OCI-LY1 (cell line): ENCODE results near the gene TNS3.

Experiments used
- H2AFZ ChIP-seq: fragments of 200-600 bp; sonication (generic), shearing (Covaris generic); 2 replicates; pipeline ENCODE4 v1.6.0; 2014; ENCODE audit warnings: antibody characterized with exemption, mild to moderate bottlenecking, low read length
- H3F3A ChIP-seq: fragments of 200-600 bp; sonication (generic), shearing (Covaris generic); 2 replicates; pipeline ENCODE4 v1.6.0; 2014; ENCODE audit warnings: mild to moderate bottlenecking, antibody characterized with exemption, low read length, moderate library complexity; ENCODE audit not compliant: insufficient read depth
- H3K27ac ChIP-seq: fragments of 200-600 bp; sonication (generic); 2 replicates; pipeline ENCODE4 v1.5.1; 2014; ENCODE audit warnings: low read length, mixed run types, mild to moderate bottlenecking, low read depth; ENCODE audit not compliant: poor library complexity, severe bottlenecking
- H3K27me3 ChIP-seq: fragments of 200-600 bp; sonication (generic); 2 replicates; pipeline ENCODE4 v1.6.0; 2014; ENCODE audit warnings: antibody characterized with exemption, mild to moderate bottlenecking, low read length, moderate library complexity; ENCODE audit not compliant: insufficient read depth
- H3K36me3 ChIP-seq: fragments of 200-600 bp; sonication (generic); 2 replicates; pipeline ENCODE4 v1.6.1; 2014; ENCODE audit warnings: mild to moderate bottlenecking, antibody characterized with exemption, low read length, moderate library complexity, mixed read lengths; ENCODE audit not compliant: insufficient read depth
- H3K4me1 ChIP-seq: fragments of 200-600 bp; sonication (generic); 2 replicates; pipeline ENCODE4 v1.5.1; 2014; ENCODE audit warnings: mild to moderate bottlenecking, low read length, moderate library complexity; ENCODE audit not compliant: insufficient read depth, severe bottlenecking
- H3K4me2 ChIP-seq: fragments of 200-600 bp; sonication (generic), shearing (Covaris generic); 2 replicates; pipeline ENCODE4 v1.6.1; 2014; ENCODE audit warnings: low read length
- H3K4me3 ChIP-seq: fragments of 200-600 bp; sonication (generic); 2 replicates; pipeline ENCODE4 v1.5.1; 2014; ENCODE audit warnings: low read length, low read depth, mild to moderate bottlenecking, mixed read lengths; ENCODE audit not compliant: poor library complexity, severe bottlenecking
- H3K79me2 ChIP-seq: fragments of 200-600 bp; shearing (Covaris generic); 2 replicates; pipeline ENCODE4 v1.6.1; 2016; ENCODE audit warnings: mixed run types, low read length, mixed read lengths; ENCODE audit not compliant: insufficient read depth
- H3K9ac ChIP-seq: fragments of 200-600 bp; sonication (generic), shearing (Covaris generic); 2 replicates; pipeline ENCODE4 v1.6.1; 2014; ENCODE audit warnings: mild to moderate bottlenecking, low read length, mixed read lengths
- H3K9me2 ChIP-seq: fragments of 200-600 bp; sonication (generic), shearing (Covaris generic); 2 replicates; pipeline ENCODE4 v1.6.1; 2014; ENCODE audit warnings: low read depth, mild to moderate bottlenecking, low read length, mixed read lengths
- H3K9me3 ChIP-seq: fragments of 200-600 bp; shearing (Covaris generic); 2 replicates; pipeline ENCODE4 v1.6.1; 2014; ENCODE audit warnings: low read length, mixed read lengths
- H4K20me1 ChIP-seq: fragments of 200-600 bp; sonication (generic), shearing (Covaris generic); 2 replicates; pipeline ENCODE4 v1.6.0; 2016; ENCODE audit warnings: mild to moderate bottlenecking, low read length; ENCODE audit not compliant: insufficient read depth
- EZH2 ChIP-seq: fragments of 200-600 bp; sonication (generic), shearing (Covaris generic); IDR thresholded peaks from 2 replicates; pipeline ENCODE4 v1.8.0; 2017; ENCODE audit warnings: borderline replicate concordance, mixed run types, mild to moderate bottlenecking, antibody characterized with exemption, low read length, moderate library complexity, mixed read lengths
- TF ChIP-seq, protein P1 (sequence below): fragments of 200-600 bp; sonication (generic), shearing (Covaris generic); IDR thresholded peaks from 2 replicates; pipeline ENCODE4 v1.5.1; 2017; ENCODE audit warnings: mild to moderate bottlenecking, antibody characterized with exemption, low read length, moderate library complexity, mixed read lengths

The TNS3 gene

DNA sequence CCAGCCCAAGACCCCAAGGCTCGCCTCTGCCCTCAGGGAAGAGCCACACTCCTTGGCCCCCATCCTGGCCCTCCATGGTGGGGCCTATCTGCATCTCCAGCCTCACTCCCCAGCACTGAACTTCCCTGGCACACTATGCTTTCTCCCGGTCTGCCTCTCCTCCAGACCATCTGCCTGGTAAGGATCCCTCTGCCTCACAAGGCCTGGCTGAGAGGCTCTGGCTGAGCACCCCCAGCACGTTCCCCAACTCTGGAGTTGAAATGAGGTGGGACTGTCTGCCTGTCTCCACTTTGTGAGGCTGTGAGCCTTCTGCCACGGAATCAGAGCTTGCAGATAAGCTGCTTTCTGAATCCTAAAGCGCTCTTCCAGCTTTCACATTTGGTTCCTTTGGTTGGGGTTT, 220.7 kb downstream of the TNS3 start:
- Histone ChIP-seq H4K20me1 (no peaks in the 10 kb centered on the region), H3K27ac (no peak overlapping the region), H3K9me3 (no peaks in the 10 kb centered on the region), H3K4me1 (no peaks in the 10 kb centered on the region), H2AFZ (no peak overlapping the region), H3F3A (no peaks in the 10 kb centered on the region), H3K36me3 (peaks cover 73% of the 10 kb centered on the region), H3K9me2 (no peaks in the 10 kb centered on the region), H3K9ac (no peak overlapping the region), H3K27me3 (no peaks in the 10 kb centered on the region), H3K4me3 (no peak overlapping the region), H3K79me2 (no peaks in the 10 kb centered on the region), H3K4me2 (no peak overlapping the region)
- TF ChIP-seq, protein P1, sequence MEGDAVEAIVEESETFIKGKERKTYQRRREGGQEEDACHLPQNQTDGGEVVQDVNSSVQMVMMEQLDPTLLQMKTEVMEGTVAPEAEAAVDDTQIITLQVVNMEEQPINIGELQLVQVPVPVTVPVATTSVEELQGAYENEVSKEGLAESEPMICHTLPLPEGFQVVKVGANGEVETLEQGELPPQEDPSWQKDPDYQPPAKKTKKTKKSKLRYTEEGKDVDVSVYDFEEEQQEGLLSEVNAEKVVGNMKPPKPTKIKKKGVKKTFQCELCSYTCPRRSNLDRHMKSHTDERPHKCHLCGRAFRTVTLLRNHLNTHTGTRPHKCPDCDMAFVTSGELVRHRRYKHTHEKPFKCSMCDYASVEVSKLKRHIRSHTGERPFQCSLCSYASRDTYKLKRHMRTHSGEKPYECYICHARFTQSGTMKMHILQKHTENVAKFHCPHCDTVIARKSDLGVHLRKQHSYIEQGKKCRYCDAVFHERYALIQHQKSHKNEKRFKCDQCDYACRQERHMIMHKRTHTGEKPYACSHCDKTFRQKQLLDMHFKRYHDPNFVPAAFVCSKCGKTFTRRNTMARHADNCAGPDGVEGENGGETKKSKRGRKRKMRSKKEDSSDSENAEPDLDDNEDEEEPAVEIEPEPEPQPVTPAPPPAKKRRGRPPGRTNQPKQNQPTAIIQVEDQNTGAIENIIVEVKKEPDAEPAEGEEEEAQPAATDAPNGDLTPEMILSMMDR = no peak
- TF ChIP-seq EZH2 = no peak

DNA sequence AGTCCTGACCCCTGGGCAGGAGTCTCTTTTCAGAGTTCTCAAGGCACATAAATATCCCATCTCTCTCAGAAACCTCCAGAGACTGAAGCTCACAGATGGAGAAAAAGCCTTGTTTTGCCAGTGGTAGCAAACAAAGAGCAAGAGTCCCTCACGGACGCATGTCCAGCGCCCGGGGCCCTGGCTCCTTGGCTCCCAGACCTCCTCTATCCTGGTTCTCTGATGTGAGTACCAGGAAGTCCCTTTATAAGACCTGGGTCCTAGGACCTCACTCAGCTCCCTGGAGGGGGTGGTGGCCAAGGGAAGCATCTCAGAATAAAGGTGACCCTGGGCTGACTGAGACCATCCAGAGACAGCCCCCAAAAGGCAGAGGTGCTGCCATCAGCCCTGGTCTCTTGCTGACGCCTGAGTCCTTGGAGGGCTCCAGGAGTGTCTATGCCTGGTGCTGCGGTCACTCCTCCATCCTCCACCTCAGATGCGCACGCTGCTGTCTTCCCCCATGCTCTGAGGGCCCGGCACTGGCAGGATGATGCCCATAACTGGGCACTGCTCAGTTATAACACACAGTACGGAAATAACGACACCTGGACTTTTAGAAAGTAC, 221.5 kb downstream of the TNS3 start:
- Histone ChIP-seq H3K9me3 (no peaks in the 10 kb centered on the region), H3K79me2 (no peaks in the 10 kb centered on the region), H3K36me3 (peaks cover 76% of the 10 kb centered on the region), H3K27ac (no peak overlapping the region), H3F3A (no peaks in the 10 kb centered on the region), H3K9me2 (no peaks in the 10 kb centered on the region), H3K9ac (no peak overlapping the region), H3K4me2 (no peak overlapping the region), H3K4me3 (no peak overlapping the region), H3K27me3 (no peaks in the 10 kb centered on the region), H3K4me1 (no peaks in the 10 kb centered on the region), H2AFZ (no peak overlapping the region), H4K20me1 (no peaks in the 10 kb centered on the region)
- TF ChIP-seq, protein P1 = no peak
- TF ChIP-seq EZH2 = no peak

DNA sequence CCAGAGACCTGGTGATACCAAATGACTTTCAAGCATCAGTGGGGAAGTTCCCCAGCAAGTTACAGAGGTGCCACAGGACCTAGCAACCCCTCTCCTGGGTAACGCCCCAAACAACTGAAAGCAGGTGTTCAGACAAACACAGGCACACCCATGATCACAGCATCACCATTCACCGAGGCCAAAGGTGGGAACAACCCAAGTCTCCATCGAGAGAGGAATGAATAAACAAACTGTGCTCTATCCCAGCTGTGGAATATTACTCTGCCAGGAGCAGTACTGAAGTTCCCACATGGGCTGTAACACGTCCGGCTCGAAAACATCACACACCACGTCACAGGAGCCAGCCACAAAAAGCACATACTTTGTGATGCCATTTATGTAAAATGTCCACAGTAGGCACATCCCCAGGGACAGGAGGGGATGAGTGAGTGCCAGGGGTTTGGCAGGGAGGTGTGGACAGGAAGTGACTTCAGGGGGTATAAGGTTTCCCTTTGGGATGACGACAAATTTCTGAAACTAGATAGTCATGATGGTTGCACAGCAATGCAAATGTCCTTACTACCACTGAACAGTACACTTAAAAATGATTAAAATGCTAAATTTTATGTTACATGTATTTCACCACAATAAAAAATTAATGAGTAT, 222.8 kb downstream of the TNS3 start:
- H3K9me2 ChIP-seq = no peaks in the 10 kb centered on the region
- no peaks in the 10 kb centered on the region for H4K20me1 ChIP-seq
- H3K4me2 ChIP-seq = no peak overlapping the region
- no peaks in the 10 kb centered on the region for H3K27me3 ChIP-seq
- H3F3A ChIP-seq = no peaks in the 10 kb centered on the region
- H3K36me3 ChIP-seq = peaks cover 74% of the 10 kb centered on the region
- H3K4me1 ChIP-seq = no peaks in the 10 kb centered on the region
- no peak overlapping the region for H3K27ac ChIP-seq
- no peaks in the 10 kb centered on the region for H3K79me2 ChIP-seq
- no peak overlapping the region for H3K9ac ChIP-seq
- H3K4me3 ChIP-seq = no peak overlapping the region
- no peaks in the 10 kb centered on the region for H3K9me3 ChIP-seq
- H2AFZ ChIP-seq = no peak overlapping the region
- TF ChIP-seq EZH2 = no peak
- TF ChIP-seq, protein P1 = no peak
